Spinal cord (tissue), 10 donors: Measurements from ENCODE around the gene TFF1. TPM values are rescaled to one million over a fixed set of nuclear protein-coding genes. Genes with fewer than 3 reads are reported as not detected.

Experiments used
- DNase-seq, 6 donors: peaks; one replicate each; pipeline versions ENCODE4 v3.0.0 to v3.0.0-alpha.2; 2013 to 2015; ENCODE audit warnings: low spot score in 6 of 6, low read depth in 4 of 6
- H3K27ac ChIP-seq: one replicate; pipeline ENCODE4 v1.5.1; 2013; ENCODE audit warnings: low read depth, low read length, control low read depth
- H3K27me3 ChIP-seq: one replicate; pipeline ENCODE4 v1.6.1; 2013; ENCODE audit warnings: low read length; ENCODE audit not compliant: control insufficient read depth, insufficient read depth
- H3K36me3 ChIP-seq: one replicate; pipeline ENCODE4 v1.6.1; 2013; ENCODE audit warnings: low read length; ENCODE audit not compliant: control insufficient read depth, insufficient read depth
- H3K4me1 ChIP-seq: one replicate; pipeline ENCODE4 v1.6.1; 2013; ENCODE audit warnings: low read length; ENCODE audit not compliant: control insufficient read depth, insufficient read depth
- H3K4me3 ChIP-seq: one replicate; pipeline ENCODE4 v1.5.1; 2013; ENCODE audit warnings: low read depth, low read length, control low read depth
- H3K9me3 ChIP-seq: one replicate; pipeline ENCODE4 v1.6.1; 2013; ENCODE audit warnings: low read length; ENCODE audit not compliant: control insufficient read depth, insufficient read depth
- WGBS: methylation state at CpG from one replicate; pipeline ENCODE4 v1.1.5; 2013; ENCODE audit warnings: missing lambda C conversion rate; ENCODE audit not compliant: insufficient coverage; 5-methylcytosine and 5-hydroxymethylcytosine counted together
- polyA plus RNA-seq, 2 donors: library from polyadenylated mRNA; unstranded; fragments of 120-200 nt; gene quantifications; one replicate each; pipeline ENCODE4 v1.2.1, GENCODE V29; 2013; ENCODE audit not compliant: insufficient read length in 2 of 2
- total RNA-seq, 2 donors: library from RNA; depleted of rRNA in 1 of 2; stranded (reverse); fragments of 120-200 nt in 1 of 2; fragments of >200 nt in 1 of 2; gene quantifications; one replicate each; pipeline versions ENCODE4 v1.2.3 to v1.2.4, GENCODE V29; 2013 to 2014
- donor health status: healthy.

TFF1 gene
- total and polyA plus RNA-seq, 4 donors: not detected

DNA sequence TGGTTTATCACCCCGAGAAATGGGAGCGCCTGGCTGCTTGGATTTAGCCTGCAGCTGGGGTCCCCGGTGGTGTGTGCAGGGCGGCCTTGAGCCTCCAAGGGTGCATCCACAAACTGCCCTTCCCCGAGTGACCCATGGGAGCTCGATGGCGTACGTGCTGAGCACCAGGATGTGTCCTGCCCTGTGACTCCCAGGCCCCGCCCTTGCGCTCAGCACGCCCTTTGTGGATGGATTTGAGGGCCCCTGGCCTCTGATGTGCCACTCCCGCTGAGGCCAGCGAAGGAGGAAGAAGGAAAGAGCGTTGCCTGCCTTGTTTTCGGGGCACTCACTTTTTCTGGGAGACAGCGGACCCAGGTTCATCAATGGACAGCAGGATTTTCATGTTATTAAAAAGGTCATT, 49.4 kb downstream of the TFF1 start:
- no peaks in the 10 kb centered on the region for H3K9me3 ChIP-seq
- H3K27ac ChIP-seq: no peak overlapping the region
- H3K4me1 ChIP-seq: peaks cover 24% of the 10 kb centered on the region
- H3K36me3 ChIP-seq: no peaks in the 10 kb centered on the region
- DNase-seq: no peak
- no peak overlapping the region for H3K4me3 ChIP-seq
- no peaks in the 10 kb centered on the region for H3K27me3 ChIP-seq
- 90% methylated on average over 16 of the region's 16 CpGs for WGBS

DNA sequence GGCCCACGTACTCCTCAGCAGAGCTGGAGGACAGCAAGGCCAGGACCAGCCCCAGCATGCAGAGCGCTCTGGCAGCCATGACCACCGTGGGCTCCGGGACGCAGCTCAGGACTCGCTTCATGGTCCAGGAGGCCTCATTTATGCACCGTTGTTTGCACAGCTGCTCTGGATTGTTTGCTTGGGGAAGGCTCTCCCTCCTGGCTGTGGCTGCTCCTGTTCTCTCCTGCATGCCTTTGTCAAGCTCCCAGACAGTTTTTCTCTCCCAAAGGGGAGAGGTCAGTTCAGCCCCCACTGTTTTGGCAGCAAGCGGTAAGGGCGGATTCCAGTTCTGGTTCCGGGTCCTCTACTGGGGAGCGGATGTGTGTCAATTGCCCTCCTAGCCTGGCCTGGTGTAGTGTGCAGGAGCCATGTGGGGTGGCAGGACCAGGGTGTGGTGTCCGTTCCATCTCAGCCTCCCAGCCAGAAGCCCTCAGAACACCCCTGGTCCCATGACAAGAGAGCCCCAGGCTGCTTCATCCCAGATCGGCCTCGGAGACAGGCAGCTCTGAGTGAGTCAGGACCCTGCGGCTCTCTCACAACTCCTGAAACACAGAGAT, 50.9 kb downstream of the TFF1 start, which contains the start of gene TFF3:
TSS of gene TFF3 (minus strand) at position 114 of the 596 bp plus-strand sequence. CDS start at position 79, 35 bp downstream.
- peak within 1 kb of the TSS; percentile 40 for H3K27ac ChIP-seq
- H3K9me3 ChIP-seq: no peaks in the 10 kb centered on the region
- H3K36me3 ChIP-seq: no peaks in the 10 kb centered on the region
- WGBS: 46% methylated on average over 12 of the region's 15 CpGs
- no peaks in the 10 kb centered on the region for H3K27me3 ChIP-seq
- DNase-seq: peak in 2 of 6 donors; percentile 16 to 71
- H3K4me1 ChIP-seq: peaks cover 28% of the 10 kb centered on the region
- no peak within 1 kb of the TSS for H3K4me3 ChIP-seq

DNA sequence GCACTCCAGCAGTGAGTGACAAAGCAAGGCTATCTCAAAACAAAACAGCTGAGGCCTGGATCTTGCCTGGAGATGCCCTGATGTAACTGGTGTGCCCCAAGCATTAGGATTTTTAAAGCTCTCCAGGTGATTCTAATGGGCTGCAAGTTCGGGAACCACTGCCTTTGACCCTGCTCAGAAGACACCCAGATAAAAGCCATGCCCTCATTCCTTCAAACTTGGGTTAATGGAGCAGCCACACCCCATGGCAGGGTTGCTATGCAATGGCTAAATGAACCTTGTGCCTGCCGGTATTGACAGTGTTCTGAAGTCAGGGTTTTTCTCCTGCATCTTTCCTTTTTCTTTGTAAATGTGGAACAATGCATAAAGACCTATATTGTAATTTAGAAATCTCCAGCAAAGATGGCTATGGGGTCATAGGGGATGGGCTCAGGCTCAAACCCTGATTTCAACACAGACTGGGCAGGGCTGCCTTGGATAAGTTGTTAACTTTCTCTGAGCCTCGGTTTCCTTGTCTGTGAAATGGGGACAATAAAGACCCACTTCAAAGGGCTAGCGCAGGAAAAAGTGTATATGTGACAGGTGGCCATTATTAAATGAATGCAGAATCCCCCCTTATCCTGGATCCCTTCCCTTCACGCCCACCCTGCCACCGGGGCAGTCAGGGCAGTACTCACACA, 51.6 kb downstream of the TFF1 start:
- no peak overlapping the region for H3K4me3 ChIP-seq
- peaks cover 34% of the 10 kb centered on the region for H3K4me1 ChIP-seq
- peak overlapping the region; percentile 40 for H3K27ac ChIP-seq
- DNase-seq: no peak
- no peaks in the 10 kb centered on the region for H3K27me3 ChIP-seq
- H3K36me3 ChIP-seq: no peaks in the 10 kb centered on the region
- no peaks in the 10 kb centered on the region for H3K9me3 ChIP-seq
- 70% methylated on average over 2 of the region's 6 CpGs for WGBS

DNA sequence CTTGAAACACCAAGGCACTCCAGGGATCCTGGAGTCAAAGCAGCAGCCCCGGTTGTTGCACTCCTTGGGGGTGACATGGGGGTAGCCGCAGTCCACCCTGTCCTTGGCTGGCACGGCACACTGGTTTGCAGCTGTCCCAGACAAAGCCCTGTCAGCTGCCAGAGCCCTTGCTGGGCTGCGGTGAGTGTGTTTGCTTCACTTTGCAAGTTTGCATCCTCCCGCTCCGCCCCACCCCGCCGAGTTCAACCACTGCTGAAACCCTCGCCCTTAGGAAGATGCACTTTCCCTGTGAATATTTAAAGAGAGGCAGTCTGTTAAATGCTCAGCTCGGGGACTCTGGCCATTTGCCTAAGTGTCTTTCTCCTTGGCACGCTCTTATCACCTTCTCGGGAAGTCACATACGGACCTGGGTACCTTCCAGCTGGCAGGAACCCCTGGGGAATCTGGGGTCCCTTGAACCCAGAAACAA, 52.8 kb downstream of the TFF1 start:
- H3K9me3 ChIP-seq: no peaks in the 10 kb centered on the region
- no peak overlapping the region for H3K4me3 ChIP-seq
- H3K27me3 ChIP-seq: no peaks in the 10 kb centered on the region
- H3K4me1 ChIP-seq: peaks cover 47% of the 10 kb centered on the region
- DNase-seq: peak in 2 of 6 donors; percentile 45 to 51
- H3K27ac ChIP-seq: no peak overlapping the region
- H3K36me3 ChIP-seq: no peaks in the 10 kb centered on the region
- WGBS: 23% methylated on average over 13 of the region's 13 CpGs

DNA sequence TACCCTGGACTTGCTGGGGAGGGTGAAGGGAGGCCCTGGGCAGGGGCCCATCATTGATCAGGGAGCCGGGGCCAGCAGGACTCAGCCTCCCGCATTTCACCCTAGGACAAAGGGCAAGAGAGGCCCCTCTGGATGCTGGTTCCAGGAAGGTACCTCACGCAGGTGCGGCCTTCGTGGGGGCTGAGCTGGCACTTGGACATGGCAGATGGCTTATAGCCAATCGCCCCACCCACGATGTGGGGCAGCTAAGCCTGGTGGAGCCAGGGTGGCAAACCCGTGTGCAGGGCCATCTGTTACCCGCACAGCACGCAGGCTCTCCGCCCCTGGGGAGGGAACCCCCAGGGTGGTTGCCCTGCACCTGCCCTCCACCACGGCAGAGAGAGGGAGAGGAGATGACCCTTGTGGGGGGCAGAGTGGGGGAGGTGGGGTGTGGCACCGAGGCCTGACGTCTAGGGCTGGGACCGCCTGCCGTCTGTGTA, 53.7 kb downstream of the TFF1 start:
- no peak overlapping the region for H3K27ac ChIP-seq

More for the DNA sequence above, 53.7 kb downstream of the TFF1 start:
- WGBS: 88% methylated on average over 8 of the region's 16 CpGs
- H3K4me3 ChIP-seq: no peak overlapping the region
- H3K27me3 ChIP-seq: no peaks in the 10 kb centered on the region
- no peak for DNase-seq
- H3K4me1 ChIP-seq: peaks cover 47% of the 10 kb centered on the region
- H3K36me3 ChIP-seq: no peaks in the 10 kb centered on the region
- H3K9me3 ChIP-seq: no peaks in the 10 kb centered on the region

Other genes with a start within 250 kb of the TFF1 start
- 10 to 100 TPM; 22.5 to 23.4 TPM for gene ABCG1, start 147.4 kb downstream of the TFF1 start, total RNA-seq
- gene ABCG1, start 147.4 kb downstream of the TFF1 start, polyA plus RNA-seq: 10 to 100 TPM; 16.0 to 16.1 TPM
- 1 to 10 TPM; 2.4 to 8.3 TPM for gene TFF3, start 51.1 kb downstream of the TFF1 start, total RNA-seq
- gene TFF3, start 51.1 kb downstream of the TFF1 start, polyA plus RNA-seq: 1 to 10 TPM; 2.0 to 2.1 TPM
- not detected for gene TFF2, start 15.5 kb downstream of the TFF1 start, total RNA-seq
- gene TFF2, start 15.5 kb downstream of the TFF1 start, polyA plus RNA-seq: not detected
- under 1 TPM in 1 of 2 donors, not detected in 1; 0.11 TPM for gene TMPRSS3, start 29.5 kb upstream of the TFF1 start, total RNA-seq
- under 1 TPM; 0.08 to 0.44 TPM for gene TMPRSS3, start 29.5 kb upstream of the TFF1 start, polyA plus RNA-seq
- gene UBASH3A, start 37.4 kb upstream of the TFF1 start, total RNA-seq: under 1 TPM in 1 of 2 donors, not detected in 1; 0.06 TPM
- gene UBASH3A, start 37.4 kb upstream of the TFF1 start, polyA plus RNA-seq: not detected
- 10 to 100 TPM in 1 of 2 donors, 1 to 10 TPM in 1; 3.7 to 14.3 TPM for gene RSPH1, start 129.7 kb upstream of the TFF1 start, total RNA-seq
- 10 to 100 TPM; 24.8 to 37.5 TPM for gene RSPH1, start 129.7 kb upstream of the TFF1 start, polyA plus RNA-seq
- gene SLC37A1, start 147.3 kb upstream of the TFF1 start, total RNA-seq: 10 to 100 TPM in 1 of 2 donors, 1 to 10 TPM in 1; 8.4 to 16.6 TPM
- gene SLC37A1, start 147.3 kb upstream of the TFF1 start, polyA plus RNA-seq: 10 to 100 TPM; 28.4 to 32.3 TPM